GM12864 (cell line): ENCODE results near the gene SOX1.

ENCODE experiments used
- DNase-seq: peaks from one replicate; pipeline ENCODE4 v3.0.0-alpha.2; 2011; ENCODE audit warnings: low read depth
- H3K4me3 ChIP-seq: 2 replicates; pipeline ENCODE4 v1.5.1; 2011; ENCODE audit warnings: mild to moderate bottlenecking, low read depth, low read length, control low read depth
- TF ChIP-seq, protein P1 (sequence below): IDR thresholded peaks from 2 replicates; pipeline ENCODE4 v1.5.1; 2011; ENCODE audit warnings: low read depth, mild to moderate bottlenecking, moderate library complexity, low read length, control low read depth, inconsistent platforms; ENCODE audit errors: missing control alignments

Gene SOX1

DNA sequence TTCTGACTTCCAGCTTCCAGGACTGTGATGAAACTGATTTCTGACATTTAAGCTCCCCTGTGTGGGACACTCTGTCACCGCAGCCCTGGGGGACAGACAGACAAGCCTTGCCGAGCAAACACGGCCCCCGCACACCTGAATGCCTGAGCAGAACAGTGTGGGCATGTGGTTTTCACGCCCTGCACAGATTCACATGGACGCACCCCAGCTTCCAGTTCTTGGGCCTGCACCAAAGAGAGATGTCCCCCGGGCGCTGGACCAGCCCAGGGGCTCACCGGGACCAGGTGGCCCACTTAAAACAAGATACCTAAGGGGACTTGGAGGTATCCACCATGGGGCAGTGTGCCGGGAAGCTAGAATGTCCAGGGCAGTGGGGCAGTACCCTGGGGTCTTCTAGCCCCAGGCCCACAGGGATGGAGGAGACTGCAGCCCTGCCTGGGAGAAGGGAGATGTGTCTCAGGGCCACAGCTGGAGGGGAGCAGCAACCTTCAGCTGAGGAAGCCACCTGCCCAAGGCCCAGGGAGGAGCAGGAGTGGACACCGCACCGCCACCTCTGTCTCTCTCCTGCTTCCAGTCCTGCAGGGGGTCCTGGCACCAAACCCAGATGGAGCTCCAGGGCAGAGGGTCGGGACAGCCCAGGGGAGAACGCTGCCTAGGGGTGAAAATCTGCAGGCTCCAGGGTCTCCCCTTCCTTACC, 50.5 kb downstream of the SOX1 start:
- TF ChIP-seq, protein P1, sequence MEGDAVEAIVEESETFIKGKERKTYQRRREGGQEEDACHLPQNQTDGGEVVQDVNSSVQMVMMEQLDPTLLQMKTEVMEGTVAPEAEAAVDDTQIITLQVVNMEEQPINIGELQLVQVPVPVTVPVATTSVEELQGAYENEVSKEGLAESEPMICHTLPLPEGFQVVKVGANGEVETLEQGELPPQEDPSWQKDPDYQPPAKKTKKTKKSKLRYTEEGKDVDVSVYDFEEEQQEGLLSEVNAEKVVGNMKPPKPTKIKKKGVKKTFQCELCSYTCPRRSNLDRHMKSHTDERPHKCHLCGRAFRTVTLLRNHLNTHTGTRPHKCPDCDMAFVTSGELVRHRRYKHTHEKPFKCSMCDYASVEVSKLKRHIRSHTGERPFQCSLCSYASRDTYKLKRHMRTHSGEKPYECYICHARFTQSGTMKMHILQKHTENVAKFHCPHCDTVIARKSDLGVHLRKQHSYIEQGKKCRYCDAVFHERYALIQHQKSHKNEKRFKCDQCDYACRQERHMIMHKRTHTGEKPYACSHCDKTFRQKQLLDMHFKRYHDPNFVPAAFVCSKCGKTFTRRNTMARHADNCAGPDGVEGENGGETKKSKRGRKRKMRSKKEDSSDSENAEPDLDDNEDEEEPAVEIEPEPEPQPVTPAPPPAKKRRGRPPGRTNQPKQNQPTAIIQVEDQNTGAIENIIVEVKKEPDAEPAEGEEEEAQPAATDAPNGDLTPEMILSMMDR, result no peak
- H3K4me3 ChIP-seq, result no peak overlapping the region
- no peak for DNase-seq

DNA sequence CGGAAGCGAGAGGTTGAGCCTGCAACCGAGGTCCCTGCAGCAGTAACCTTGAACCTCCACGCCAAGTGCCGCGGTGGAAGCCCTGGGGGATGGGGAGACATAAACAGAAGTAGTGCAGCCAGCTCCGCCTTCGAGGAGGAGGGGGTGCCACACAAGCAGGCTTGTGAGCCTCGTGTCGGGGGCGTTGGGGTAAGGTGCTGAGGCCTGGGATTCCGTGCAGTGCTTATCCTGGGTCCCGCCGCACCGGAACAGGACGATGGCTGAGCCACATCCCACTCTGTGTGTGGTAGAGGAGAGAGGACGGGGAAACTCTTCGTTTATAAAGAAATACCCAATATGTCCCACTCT, 51.0 kb downstream of the SOX1 start:
- TF ChIP-seq, protein P1, result no peak

DNA sequence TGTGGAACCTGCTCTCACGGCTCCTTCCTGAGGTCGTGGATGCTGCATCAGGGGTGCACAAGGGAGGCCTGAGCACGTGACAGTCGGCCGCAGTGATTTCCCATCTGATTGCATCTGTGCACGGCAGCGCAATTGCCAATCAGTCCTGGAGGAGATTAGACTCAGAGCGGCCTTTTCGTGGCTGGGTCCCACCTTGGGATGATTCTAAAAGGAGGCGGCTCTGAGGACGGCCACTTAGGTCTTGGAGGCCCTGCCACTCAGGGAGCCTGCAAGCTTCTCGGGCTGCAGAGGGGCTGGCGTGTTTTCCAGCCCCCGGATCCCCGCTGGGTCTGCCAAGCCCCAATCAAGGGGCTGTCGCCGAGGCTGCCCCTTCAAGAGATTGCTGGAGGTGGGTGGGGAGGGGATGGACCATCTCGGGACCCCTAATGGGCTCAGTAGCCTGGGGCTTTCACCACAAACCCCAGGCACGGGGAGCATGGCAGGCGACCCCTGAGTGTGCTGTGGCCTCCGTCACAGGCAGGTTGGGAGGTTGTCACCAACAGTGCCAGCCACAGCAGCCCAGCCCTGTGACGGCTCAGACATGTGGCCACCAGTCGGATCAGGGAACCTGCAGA, 51.6 kb downstream of the SOX1 start:
- no peak overlapping the region for H3K4me3 ChIP-seq
- TF ChIP-seq, protein P1, result no peak
- no peak for DNase-seq

More for the DNA sequence above, 51.0 kb downstream of the SOX1 start:
- no peak for DNase-seq
- H3K4me3 ChIP-seq, result no peak overlapping the region

DNA sequence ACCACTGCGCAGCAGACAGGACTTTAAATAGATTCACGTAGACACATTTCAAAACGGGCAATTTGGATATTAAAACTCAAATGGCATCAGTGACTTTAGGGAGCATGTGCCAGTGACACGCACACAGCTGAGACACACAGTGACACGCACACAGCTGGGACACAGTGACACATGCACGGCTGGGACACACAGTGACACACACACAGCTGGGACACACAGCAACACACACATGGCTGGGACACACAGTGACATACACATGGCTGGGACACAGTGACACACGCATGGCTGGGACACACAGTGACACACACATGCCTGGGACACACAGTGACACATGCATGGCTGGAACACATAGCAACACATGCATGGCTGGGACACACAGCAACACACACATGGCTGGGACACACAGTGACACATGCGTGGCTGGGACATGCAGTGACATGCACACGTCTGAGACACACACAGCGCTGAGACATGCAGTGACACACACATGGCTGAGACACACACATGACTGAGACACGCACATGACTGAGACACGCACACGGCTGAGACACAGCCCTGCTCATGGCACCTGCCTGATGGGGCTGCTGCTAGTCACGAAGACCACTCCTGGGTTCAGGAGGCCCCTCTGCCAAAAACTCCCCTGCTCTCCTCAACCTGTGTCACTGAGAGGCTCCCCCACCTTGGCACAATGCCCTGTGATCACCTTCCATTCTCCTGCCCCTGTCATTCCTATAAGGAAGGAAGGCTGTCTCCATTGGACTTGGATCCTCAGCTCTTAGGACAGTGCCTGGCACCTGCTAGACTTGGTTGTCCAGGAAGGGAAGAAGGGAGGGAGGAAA, 52.5 kb downstream of the SOX1 start:
- H3K4me3 ChIP-seq, result no peak overlapping the region
- DNase-seq, result no peak

DNA sequence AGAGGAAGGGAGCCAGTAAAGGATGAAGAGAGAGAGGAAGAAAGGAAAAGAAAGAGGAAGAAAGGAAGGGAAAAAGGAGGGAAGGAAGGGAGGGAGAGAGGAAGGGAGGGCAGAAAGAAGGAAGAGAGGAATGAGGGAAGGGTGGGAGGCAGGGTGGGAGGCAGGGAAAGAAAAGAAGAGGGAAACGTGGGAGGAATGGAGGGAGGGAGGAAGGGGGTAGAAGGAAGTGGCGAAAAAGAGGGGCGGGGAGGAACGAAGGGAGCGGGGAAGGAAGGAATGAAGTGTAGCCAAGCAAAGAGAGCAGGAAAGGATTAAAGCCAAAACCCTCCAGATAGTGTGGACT, 53.1 kb downstream of the SOX1 start:
- DNase-seq, result no peak
- TF ChIP-seq, protein P1, result no peak
- no peak overlapping the region for H3K4me3 ChIP-seq

More for the DNA sequence above, 52.5 kb downstream of the SOX1 start:
- TF ChIP-seq, protein P1, result no peak
